Smooth muscle cell (in vitro differentiated cells): ENCODE measurements around the gene IFNL3. TPM values are rescaled to one million over a fixed set of nuclear protein-coding genes. Genes with fewer than 3 reads are reported as not detected.

ENCODE experiments used
- DNase-seq: peaks from one replicate; lab custom pipeline; 2025; ENCODE audit not compliant: unreplicated experiment; lab: John Stamatoyannopoulos, UW
- H2AFZ ChIP-seq: fragments of 200-600 bp; sonication (generic); 2 replicates; pipeline ENCODE4 v1.6.0; 2016; ENCODE audit warnings: antibody characterized with exemption, low read depth, mild to moderate bottlenecking
- H3F3A ChIP-seq: fragments of 200-600 bp; sonication (generic); 2 replicates; pipeline ENCODE4 v1.6.0; 2017; ENCODE audit warnings: antibody characterized with exemption, low read depth
- H3K27ac ChIP-seq: fragments of 200-600 bp; sonication (generic); 2 replicates; pipeline ENCODE4 v1.5.1; 2016; ENCODE audit warnings: low read depth, mild to moderate bottlenecking
- H3K27me3 ChIP-seq: fragments of 200-600 bp; sonication (generic); 2 replicates; pipeline ENCODE4 v1.6.1; 2016; ENCODE audit warnings: low read depth, mild to moderate bottlenecking
- H3K36me3 ChIP-seq: fragments of 200-600 bp; sonication (generic); 2 replicates; pipeline ENCODE4 v1.5.1; 2016; ENCODE audit warnings: low read depth
- H3K4me1 ChIP-seq: fragments of 200-600 bp; sonication (generic); 2 replicates; pipeline ENCODE4 v1.5.1; 2016; ENCODE audit warnings: low read depth
- H3K4me2 ChIP-seq: fragments of 200-600 bp; sonication (generic); 2 replicates; pipeline ENCODE4 v1.6.0; 2016; ENCODE audit warnings: mild to moderate bottlenecking
- H3K4me3 ChIP-seq: fragments of 200-600 bp; sonication (generic); 2 replicates; pipeline ENCODE4 v1.5.1; 2016; ENCODE audit warnings: mild to moderate bottlenecking
- H3K79me2 ChIP-seq: fragments of 200-600 bp; sonication (generic); 2 replicates; pipeline ENCODE4 v1.6.0; 2016; ENCODE audit warnings: low read depth, mild to moderate bottlenecking
- H3K9ac ChIP-seq: fragments of 200-600 bp; sonication (generic); 2 replicates; pipeline ENCODE4 v1.6.0; 2016; ENCODE audit warnings: low read depth
- H3K9me3 ChIP-seq: fragments of 200-600 bp; sonication (generic); replicated peaks from 2 replicates; pipeline ENCODE4 v1.5.1; 2016; ENCODE audit warnings: low read depth
- H4K20me1 ChIP-seq: fragments of 200-600 bp; sonication (generic); 2 replicates; pipeline ENCODE4 v1.6.0; 2016; ENCODE audit warnings: low read depth
- WGBS: methylation state at CpG from one replicate; pipeline ENCODE4 v1.1.7; 2016; ENCODE audit warnings: low lambda C conversion rate; 5-methylcytosine and 5-hydroxymethylcytosine counted together
- polyA plus RNA-seq: library from polyadenylated mRNA; unstranded; fragments of >200 nt; fragmentation: Nextera tagmentation; extraction: Ambion mirVana; gene quantifications from 2 replicates; pipeline ENCODE4 v1.2.1, GENCODE V29; 2016
- total RNA-seq: library from RNA; depleted of rRNA; stranded (reverse); fragments of >200 nt; gene quantifications from 2 replicates; pipeline ENCODE4 v1.2.3, GENCODE V29; 2014
- TF ChIP-seq, protein P1 (sequence below): fragments of 200-600 bp; sonication (generic); IDR thresholded peaks from 2 replicates; pipeline ENCODE4 v1.5.1; 2017; ENCODE audit warnings: borderline replicate concordance, mild to moderate bottlenecking, antibody characterized with exemption; ENCODE audit not compliant: insufficient read depth, poor library complexity, severe bottlenecking

Gene IFNL3
- total and polyA plus RNA-seq, 2 experiments from 2014 or later, result 0.34 TPM; not detected in 1

DNA sequence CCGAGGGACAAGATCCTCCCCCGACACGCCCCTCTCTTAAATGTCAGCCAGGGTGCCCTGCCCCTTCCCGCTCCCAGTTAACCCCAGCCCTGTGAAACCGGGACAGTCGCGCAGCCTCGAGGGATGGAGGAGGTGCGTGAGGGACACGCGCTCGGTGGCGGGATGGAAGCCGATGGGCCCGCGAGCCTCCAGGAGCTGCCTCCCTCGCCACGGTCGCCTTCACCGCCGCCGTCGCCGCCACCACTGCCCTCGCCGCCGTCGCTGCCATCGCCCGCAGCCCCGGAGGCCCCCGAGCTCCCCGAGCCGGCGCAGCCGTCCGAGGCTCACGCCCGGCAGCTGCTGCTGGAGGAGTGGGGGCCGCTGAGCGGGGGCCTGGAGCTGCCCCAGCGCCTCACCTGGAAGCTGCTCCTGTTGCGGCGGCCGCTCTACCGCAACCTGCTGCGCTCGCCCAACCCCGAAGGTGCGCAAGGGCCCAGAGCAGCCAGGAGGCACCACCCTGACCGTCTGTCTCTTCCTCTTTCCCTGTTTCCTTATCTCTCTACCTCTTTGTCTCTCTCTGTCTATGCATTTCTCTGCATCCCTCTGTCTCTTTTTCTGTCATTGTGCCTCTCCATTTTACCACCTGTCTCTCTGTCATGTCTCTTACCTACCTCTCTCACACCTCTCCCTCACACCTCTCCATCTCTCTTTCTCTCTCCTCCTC is 47.8 kb downstream of the IFNL3 start, which contains the start of gene NCCRP1:
Gene NCCRP1, plus strand, starts transcription at position 105 of the 703 bp plus-strand sequence. Its CDS starts 19 bp downstream, at position 124.
- no peaks in the 10 kb centered on the region for H3F3A ChIP-seq
- DNase-seq, result no peak
- peak within 1 kb of the TSS; percentile 13 for H3K4me3 ChIP-seq
- WGBS, result 18% methylated on average over 29 of the region's 51 CpGs
- H3K27me3 ChIP-seq, result peaks cover 28% of the 10 kb centered on the region
- no peaks in the 10 kb centered on the region for H3K36me3 ChIP-seq
- no peaks in the 10 kb centered on the region for H3K4me1 ChIP-seq
- H3K9ac ChIP-seq, result no peak within 1 kb of the TSS
- H3K27ac ChIP-seq, result no peak within 1 kb of the TSS
- no peaks in the 10 kb centered on the region for H4K20me1 ChIP-seq
- no peak within 1 kb of the TSS for H2AFZ ChIP-seq
- H3K9me3 ChIP-seq, result no peaks in the 10 kb centered on the region
- H3K79me2 ChIP-seq, result no peaks in the 10 kb centered on the region
- TF ChIP-seq, protein P1, sequence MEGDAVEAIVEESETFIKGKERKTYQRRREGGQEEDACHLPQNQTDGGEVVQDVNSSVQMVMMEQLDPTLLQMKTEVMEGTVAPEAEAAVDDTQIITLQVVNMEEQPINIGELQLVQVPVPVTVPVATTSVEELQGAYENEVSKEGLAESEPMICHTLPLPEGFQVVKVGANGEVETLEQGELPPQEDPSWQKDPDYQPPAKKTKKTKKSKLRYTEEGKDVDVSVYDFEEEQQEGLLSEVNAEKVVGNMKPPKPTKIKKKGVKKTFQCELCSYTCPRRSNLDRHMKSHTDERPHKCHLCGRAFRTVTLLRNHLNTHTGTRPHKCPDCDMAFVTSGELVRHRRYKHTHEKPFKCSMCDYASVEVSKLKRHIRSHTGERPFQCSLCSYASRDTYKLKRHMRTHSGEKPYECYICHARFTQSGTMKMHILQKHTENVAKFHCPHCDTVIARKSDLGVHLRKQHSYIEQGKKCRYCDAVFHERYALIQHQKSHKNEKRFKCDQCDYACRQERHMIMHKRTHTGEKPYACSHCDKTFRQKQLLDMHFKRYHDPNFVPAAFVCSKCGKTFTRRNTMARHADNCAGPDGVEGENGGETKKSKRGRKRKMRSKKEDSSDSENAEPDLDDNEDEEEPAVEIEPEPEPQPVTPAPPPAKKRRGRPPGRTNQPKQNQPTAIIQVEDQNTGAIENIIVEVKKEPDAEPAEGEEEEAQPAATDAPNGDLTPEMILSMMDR, result no peak
- peak within 1 kb of the TSS; percentile 81 for H3K4me2 ChIP-seq

DNA sequence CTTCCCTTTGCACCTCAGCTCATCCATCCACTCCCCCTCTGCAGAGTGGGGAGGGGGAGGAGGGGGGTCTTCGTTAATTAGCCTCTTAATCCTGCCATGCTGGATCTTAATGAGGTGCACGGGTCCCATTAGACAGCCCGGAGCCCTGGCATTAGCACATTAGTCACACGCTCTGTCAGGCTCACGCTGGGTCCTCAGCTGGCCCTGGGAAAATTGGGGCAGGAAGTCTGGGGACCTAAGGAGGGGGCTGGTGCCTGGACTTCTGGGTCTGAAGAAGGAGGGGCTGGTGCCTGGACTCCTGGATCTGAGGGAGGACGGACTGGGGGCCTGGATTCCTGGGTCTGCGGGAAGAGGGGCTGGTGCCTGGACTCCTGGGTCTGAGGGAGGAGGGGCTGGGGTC is 48.5 kb downstream of the IFNL3 start:
- H3K36me3 ChIP-seq, result no peaks in the 10 kb centered on the region
- peaks cover 28% of the 10 kb centered on the region for H3K27me3 ChIP-seq
- H3K4me2 ChIP-seq, result no peak overlapping the region
- 20% methylated on average over 7 of the region's 7 CpGs for WGBS
- H3K9ac ChIP-seq, result no peak overlapping the region
- no peak for DNase-seq
- H3K4me3 ChIP-seq, result no peak overlapping the region
- no peaks in the 10 kb centered on the region for H3K79me2 ChIP-seq
- no peak overlapping the region for H2AFZ ChIP-seq
- no peaks in the 10 kb centered on the region for H4K20me1 ChIP-seq
- H3K4me1 ChIP-seq, result no peaks in the 10 kb centered on the region
- no peaks in the 10 kb centered on the region for H3F3A ChIP-seq
- H3K27ac ChIP-seq, result no peak overlapping the region
- H3K9me3 ChIP-seq, result no peaks in the 10 kb centered on the region
- TF ChIP-seq, protein P1, result no peak

DNA sequence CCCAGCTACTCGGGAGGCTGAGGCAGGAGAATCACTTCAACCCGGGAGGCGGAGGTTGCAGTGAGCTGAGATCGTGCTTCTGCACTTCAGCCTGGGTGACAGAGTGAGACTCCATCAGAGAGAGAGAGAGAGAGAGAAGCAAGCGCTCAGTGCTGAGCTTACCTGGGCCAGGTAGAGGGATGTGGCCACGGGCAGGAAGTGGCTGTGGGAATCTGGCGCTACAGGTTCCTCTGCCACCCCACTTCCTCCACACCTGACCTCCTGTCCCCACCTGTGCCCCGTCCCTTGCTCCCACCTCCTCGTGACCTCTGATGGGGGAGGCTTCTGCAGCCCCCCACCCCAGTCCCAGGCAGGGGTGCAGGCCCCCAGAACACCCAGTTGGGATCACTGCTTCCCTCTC is 49.1 kb downstream of the IFNL3 start:
- no peak overlapping the region for H3K27ac ChIP-seq
- no peaks in the 10 kb centered on the region for H3K36me3 ChIP-seq
- H3K27me3 ChIP-seq, result peaks cover 28% of the 10 kb centered on the region
- H3K9ac ChIP-seq, result no peak overlapping the region
- no peak for DNase-seq
- no peak overlapping the region for H2AFZ ChIP-seq
- TF ChIP-seq, protein P1, result no peak
- H3K9me3 ChIP-seq, result no peaks in the 10 kb centered on the region
- H3K4me3 ChIP-seq, result no peak overlapping the region
- WGBS, result 65% methylated on average over 9 of the region's 9 CpGs
- H4K20me1 ChIP-seq, result no peaks in the 10 kb centered on the region
- no peaks in the 10 kb centered on the region for H3K79me2 ChIP-seq
- H3F3A ChIP-seq, result no peaks in the 10 kb centered on the region
- H3K4me2 ChIP-seq, result no peak overlapping the region
- no peaks in the 10 kb centered on the region for H3K4me1 ChIP-seq
